RPMI8226 (cell line): ENCODE measurements around the gene DIABLO.
A peak's percentile ranks its signal among the peaks of the same experiment; 100 is the strongest.
"Not testable (repeated sequence)": the region's sequence is repeated elsewhere in the genome, so short reads cannot be mapped to it uniquely, and the experiment has no call there.

Experiments
- DNase-seq: peaks from one replicate; pipeline ENCODE4 v3.0.0-alpha.2; 2015

Gene DIABLO

DNA sequence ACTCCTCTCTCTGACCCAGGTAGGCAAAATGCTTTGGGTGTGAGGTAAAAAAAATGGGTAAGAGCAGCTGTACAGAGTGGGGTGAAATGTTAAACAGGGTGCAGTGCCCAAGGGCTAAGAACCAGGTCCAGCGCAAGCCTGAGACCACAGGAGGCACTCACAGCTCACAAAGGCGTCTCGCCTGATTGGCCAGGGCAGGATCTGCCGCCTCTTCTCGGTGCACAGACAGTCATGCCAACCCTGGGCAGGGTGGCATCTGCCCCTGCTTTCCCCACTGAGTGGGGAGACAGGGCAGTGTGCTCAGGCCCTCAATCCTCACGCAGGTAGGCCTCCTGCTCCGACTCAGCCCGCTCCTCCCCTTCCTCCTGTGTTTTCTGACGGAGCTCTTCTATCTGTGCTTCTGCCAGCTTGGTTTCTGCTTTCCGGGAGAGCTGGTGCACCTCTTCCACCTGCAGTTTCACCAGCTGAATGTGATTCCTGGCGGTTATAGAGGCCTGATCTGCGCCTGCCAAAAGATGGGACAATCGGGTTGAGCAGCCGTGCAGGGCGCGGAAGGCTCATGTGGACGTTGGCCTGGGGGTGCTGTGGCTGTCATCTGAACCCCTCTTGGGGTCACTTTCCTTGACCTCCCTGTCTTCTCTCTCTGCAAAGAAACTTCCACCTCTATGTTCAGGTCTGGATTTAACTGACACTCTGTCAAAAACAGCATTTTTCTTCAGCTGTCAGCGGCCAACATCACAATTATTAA lies 17.6 kb downstream of the DIABLO start:
- no peak for DNase-seq

- DNase-seq: no peak
Measured at GRCh38 chr12:122207391-122207790, 18.5 kb downstream of the DIABLO start.

GRCh38 chr12:122206976-122207375 lies 18.9 kb downstream of the DIABLO start:
- no peak for DNase-seq

GRCh38 chr12:122206111-122206881 lies 19.6 kb downstream of the DIABLO start:
- no peak for DNase-seq

GRCh38 chr12:122205053-122205925 lies 20.6 kb downstream of the DIABLO start:
- no peak for DNase-seq

DNA sequence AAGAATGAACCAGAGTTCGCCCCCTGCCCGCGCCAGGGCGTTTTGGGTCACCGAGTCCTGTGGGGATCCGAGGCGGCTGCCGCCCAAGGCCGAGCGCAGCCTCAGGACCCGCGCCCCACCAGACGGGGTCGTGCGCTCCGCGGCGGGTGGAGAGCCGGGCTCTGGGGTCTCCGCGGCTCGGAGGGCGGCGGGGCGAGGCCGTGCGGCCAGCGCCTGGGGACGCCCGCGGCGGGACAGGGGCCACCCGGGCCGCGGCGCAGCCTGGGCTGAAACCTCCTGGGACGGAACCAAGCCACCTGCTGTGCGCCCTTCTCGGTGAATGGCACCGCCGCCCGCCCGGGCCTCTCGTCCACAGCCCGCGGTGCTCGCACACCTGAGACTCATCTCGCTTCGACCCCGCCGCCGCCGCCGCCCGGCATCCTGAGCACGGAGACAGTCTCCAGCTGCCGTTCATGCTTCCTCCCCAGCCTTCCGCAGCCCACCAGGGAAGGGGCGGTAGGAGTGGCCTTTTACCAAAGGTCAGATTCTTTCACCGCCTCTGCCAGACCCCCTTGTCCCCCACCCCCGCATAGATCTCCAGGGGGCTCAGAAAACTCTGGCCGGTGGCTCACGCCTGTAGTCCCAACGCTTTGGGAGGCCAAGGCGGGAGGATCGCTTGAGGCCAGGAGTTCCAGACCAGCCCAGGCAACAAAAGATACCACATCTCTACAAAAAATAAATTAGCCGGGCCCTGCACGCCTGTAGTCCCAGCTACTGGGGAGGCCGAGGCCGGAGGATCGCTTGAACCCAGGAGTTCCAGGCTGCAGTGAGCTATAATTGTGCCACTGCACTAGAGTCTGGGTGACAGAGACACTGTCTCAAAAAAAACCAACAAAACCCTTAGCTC lies 21.4 kb downstream of the DIABLO start:
- DNase-seq: no peak

DNA sequence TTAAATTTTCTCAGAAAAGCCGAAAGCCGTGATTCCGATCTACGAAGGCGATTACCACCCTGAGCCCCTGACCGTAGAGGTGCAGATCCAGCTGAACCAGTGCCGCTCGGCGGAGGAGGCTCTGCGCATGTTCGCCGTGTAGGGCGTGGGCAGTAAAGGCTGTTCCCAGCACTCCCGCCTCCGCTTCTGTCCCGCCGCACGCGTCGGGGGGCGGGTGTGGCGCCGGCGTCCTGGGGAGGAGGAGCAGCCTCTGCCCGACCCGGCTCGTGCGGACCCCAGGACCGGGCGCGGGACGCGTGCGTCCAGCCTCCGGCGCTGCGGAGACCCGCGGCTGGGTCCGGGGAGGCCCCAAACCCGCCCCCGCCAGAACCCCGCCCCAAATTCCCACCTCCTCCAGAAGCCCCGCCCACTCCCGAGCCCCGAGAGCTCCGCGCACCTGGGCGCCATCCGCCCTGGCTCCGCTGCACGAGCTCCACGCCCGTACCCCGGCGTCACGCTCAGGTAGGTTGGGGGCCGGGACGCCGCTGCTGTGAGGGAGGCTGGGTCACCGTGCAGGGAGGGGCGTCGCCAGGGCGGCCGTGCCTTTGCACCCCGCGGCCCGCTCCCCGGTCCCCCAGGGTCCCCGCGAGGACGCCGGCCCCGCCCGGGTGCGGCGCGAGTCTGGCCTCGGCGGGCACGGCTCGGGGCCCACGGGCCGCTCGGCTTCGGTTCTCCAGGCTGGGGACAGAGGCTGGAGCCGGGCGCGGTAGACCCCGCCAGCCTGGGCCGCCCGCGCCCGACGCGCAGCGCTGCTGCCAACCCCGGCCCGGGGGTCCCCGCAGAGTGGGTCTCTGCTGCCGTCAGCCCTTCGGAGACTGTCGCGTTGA lies 22.3 kb downstream of the DIABLO start, which contains the start of gene B3GNT4:
B3GNT4 (plus strand) TSS at position 409 of the 866 bp plus-strand sequence. CDS start 910 bp downstream, outside the sequence.
- DNase-seq: peak; percentile 76

DNA sequence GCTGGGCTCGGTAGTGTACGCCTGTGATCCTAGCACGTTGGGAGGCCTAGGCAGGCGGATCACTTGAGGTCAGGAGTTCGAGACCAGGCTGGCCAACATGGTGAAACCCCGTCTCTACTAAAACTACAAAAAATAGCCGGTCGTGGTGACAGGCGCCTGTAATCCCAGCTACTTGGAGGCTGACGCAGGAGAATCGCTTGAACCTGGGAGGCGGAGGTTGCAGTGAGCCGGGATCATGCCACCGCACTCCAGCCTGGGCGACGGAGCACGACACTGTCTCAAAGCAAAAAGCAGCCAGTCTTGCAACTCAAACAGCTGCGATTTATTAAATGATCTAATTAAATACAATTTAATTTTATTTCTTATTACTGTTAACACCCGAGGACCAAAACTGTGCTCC lies 23.0 kb downstream of the DIABLO start:
- not testable (repeated sequence) for DNase-seq

- no peak for DNase-seq
Measured at GRCh38 chr12:122202017-122202416, 23.8 kb downstream of the DIABLO start.

DNA sequence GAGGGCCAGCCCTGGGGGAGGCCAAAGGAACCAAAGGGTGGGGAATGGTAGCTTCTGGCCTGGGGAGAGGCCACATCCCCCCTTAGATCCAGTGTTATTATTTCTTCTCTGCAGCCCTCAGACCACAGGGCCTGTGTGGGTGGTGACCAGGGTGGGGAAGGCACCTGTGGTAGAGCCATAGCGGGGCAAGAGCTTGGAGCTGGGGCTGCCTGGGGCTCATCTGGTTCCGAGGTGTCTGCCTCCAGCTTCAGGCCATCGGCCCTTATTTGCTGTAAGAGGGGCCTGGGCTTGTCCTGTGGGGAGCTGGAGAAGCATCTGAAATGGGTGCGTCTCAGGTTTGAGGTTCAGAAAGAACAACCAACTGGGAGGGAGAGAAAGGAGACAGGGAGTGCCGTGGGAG lies 24.5 kb downstream of the DIABLO start:
- DNase-seq: no peak

GRCh38 chr12:122200541-122201175 lies 25.2 kb downstream of the DIABLO start:
- DNase-seq: no peak

DNA sequence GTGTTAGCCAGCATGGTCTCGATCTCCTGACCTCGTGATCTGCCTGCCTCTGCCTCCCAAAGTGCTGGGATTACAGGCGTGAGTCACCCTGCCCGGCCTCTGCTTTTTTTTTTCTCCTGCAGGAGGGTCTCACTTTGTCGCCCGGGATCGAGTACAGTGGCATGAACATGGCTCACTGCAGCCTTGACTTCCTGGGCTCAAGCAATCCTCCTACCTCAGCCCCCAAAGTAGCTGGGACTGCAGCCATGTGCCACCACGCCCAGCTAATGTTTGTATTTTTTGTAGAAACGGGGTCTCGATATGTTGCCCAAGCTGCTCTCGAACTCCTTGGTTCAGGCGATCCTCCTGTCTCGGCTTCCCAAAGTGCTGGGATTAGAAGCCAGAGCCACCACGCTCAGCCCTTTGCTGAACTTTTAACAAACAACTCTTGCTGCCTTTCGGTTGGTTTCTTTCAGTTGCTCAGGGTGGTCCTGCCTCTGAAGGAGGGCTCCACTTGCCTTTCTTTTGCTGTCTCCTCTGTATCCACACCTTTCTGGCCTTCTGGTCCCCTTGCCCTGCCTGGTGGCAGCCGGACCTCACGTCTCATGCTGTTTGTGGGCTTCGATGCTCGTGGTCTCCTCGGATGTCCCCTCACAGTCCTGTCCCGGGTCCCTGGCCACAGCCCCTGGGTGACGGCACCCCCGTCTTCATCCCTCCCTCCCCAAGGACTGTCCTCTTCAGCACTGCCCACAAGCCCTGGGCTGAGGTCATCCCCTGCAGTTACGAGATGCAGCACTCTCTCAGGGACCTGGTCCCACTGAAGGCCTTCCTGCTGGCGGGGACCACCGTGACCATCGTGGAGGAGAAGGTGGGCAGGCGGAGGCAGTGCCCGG lies 26.1 kb downstream of the DIABLO start:
- DNase-seq: no peak

DNA sequence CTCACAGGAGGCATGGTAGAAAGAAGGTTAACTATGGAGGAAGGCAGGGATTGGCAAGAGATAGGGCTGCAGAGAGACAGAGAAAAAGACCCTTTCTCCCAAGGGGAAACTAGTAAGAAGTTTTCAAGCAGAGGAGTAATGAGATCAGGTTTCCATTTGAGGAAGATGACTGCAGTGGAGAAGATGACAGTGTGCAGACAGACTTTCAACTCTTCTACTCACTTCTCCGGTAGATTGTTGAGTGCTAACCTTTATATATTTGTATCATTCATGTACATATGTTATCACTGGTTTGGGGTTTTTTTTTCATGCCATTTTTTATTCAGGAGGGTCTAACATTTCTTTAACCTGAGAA lies 28.3 kb downstream of the DIABLO start:
- no peak for DNase-seq

DNA sequence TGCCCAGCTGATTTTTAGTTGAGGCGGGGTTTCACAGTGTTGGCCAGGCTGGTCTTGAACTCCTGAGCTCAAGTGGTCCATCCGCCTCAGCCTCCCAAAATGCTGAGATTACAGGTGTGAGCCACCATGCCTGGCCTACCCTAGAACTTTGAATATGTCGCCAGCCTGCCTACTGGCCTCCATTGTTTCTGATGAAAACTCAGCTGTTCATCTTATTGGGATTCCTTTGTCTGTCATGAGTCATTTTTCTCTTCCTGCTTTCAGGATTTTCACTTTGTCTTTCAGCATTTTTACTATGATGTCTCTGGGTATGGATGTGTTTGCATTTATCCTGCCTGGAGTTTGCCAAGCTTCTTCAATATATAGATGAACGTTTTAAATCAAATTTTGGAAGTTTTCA lies 30.4 kb downstream of the DIABLO start:
- no peak for DNase-seq

GRCh38 chr12:122194804-122195203 lies 31.0 kb downstream of the DIABLO start:
- no peak for DNase-seq

GRCh38 chr12:122192441-122192840 lies 33.4 kb downstream of the DIABLO start:
- no peak for DNase-seq

- DNase-seq: peak; percentile 82
Measured at GRCh38 chr12:122190842-122191668, 34.8 kb downstream of the DIABLO start.

GRCh38 chr12:122189626-122190475 lies 36.0 kb downstream of the DIABLO start:
- DNase-seq: no peak
